ENCODE results near the gene PGBD5. TPM values are rescaled to one million over a fixed set of nuclear protein-coding genes. Genes with fewer than 3 reads are reported as not detected.

The PGBD5 gene
- total RNA-seq, 2 donors from 2014 or later: 2.6 to 4.3 TPM

DNA sequence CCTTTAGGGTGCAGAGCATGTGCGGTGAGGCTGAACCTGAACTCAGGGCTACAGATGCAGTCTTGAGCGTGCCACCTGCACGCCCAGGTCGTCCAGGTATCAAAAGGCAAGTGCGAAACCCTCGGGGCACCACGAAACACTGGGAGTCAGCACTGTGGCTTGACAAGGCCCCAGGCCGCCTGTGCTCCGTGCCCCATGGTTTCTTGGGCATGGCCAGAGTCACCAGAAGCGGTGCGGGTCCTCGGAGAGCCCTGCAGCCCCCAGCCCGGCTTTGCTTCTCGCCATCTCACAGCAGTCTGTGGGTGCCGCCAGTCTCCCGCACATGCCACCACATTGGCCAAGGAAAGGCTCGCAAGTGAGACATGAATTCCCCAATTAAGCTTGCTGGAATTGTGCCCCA, 117.3 kb downstream of the PGBD5 start:
- Histone ChIP-seq H3K4me3 (no peak overlapping the region), H3K27me3 (no peaks in the 10 kb centered on the region), H3K4me1 (peaks cover 12% of the 10 kb centered on the region), H3K36me3 (replicated peaks in 1 of 2; ENCODE audit: insufficient read depth in 1 of 2, low read depth in 2 of 2) (no peaks in the 10 kb centered on the region), H3K27ac (no peak overlapping the region), H3K9me3 (no peaks in the 10 kb centered on the region)
- intact Hi-C loops (cut with DNase I): loop anchor here (10.0 kb wide), 1 partner anchor 524 kb away; no protein-coding TSS in a partner anchor
- ATAC-seq (no peak), DNase-seq (no peak)
- WGBS, 2 donors: 94 to 97% methylated on average over 12 to 17 of the region's 17 CpGs
- TF ChIP-seq, protein P1, sequence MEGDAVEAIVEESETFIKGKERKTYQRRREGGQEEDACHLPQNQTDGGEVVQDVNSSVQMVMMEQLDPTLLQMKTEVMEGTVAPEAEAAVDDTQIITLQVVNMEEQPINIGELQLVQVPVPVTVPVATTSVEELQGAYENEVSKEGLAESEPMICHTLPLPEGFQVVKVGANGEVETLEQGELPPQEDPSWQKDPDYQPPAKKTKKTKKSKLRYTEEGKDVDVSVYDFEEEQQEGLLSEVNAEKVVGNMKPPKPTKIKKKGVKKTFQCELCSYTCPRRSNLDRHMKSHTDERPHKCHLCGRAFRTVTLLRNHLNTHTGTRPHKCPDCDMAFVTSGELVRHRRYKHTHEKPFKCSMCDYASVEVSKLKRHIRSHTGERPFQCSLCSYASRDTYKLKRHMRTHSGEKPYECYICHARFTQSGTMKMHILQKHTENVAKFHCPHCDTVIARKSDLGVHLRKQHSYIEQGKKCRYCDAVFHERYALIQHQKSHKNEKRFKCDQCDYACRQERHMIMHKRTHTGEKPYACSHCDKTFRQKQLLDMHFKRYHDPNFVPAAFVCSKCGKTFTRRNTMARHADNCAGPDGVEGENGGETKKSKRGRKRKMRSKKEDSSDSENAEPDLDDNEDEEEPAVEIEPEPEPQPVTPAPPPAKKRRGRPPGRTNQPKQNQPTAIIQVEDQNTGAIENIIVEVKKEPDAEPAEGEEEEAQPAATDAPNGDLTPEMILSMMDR (IDR thresholded peaks at IDR 0.05): no peak
- no peak for TF ChIP-seq POLR2A (IDR thresholded peaks at IDR 0.05)

DNA sequence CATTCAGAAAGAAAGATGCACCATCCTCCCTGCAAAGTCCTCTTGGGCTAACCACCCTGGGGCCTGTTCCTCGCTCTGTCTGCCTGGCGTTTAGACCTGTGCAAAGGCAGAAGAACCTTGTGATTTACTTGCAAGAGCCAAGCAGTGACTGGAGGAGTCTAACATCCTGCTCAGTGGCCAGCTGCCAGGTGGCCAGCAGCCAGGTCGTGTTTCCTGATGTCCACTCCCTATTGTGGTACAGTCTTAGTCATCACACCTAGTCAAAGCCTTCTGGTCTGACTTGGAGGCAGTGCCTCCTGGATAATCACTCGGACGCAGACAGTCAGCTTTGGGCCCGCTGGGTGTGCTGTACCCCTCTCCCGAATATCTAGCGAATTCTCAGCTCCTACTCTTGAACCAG, 118.1 kb downstream of the PGBD5 start:
- H3K27ac ChIP-seq: no peak overlapping the region
- no peaks in the 10 kb centered on the region for H3K36me3 ChIP-seq (replicated peaks in 1 of 2; ENCODE audit: insufficient read depth in 1 of 2, low read depth in 2 of 2)
- no peaks in the 10 kb centered on the region for H3K9me3 ChIP-seq
- H3K27me3 ChIP-seq: no peaks in the 10 kb centered on the region
- TF ChIP-seq, protein P1 (IDR thresholded peaks at IDR 0.05): no peak
- TF ChIP-seq POLR2A (IDR thresholded peaks at IDR 0.05): no peak
- 76 to 83% methylated on average over 7 to 8 of the region's 8 CpGs for WGBS, 2 donors
- ATAC-seq: peak; percentile 70
- peaks cover 18% of the 10 kb centered on the region for H3K4me1 ChIP-seq
- DNase-seq: peak; percentile 85 to 98 (median 92)
- intact Hi-C loops (cut with DNase I): loop anchor here (10.0 kb wide), 1 partner anchor 523 kb away; no protein-coding TSS in a partner anchor
- no peak overlapping the region for H3K4me3 ChIP-seq

DNA sequence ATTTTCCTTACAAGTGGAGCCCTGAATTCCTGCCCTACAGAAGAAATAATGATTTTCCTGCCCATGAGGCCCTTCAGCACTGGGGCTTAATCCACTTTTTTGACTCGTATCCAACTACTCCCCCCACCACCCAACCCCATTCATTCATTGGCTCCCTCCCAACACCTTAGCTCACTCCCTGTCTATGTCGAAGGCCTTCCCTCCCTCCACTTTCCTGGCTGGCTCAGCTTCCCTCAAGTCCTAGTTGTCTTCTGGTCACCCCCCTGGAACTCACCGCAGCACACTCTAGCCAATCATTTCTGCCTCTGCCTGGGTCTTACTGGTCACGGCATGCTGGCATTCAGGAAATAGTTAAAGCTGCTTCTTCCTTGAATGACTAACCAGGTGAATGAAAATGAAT, 118.9 kb downstream of the PGBD5 start:
- Histone ChIP-seq H3K9me3 (no peaks in the 10 kb centered on the region), H3K36me3 (replicated peaks in 1 of 2; ENCODE audit: insufficient read depth in 1 of 2, low read depth in 2 of 2) (no peaks in the 10 kb centered on the region), H3K27me3 (no peaks in the 10 kb centered on the region), H3K27ac (no peak overlapping the region), H3K4me1 (peaks cover 22% of the 10 kb centered on the region), H3K4me3 (no peak overlapping the region)
- TF ChIP-seq POLR2A (IDR thresholded peaks at IDR 0.05): no peak
- TF ChIP-seq, protein P1 (IDR thresholded peaks at IDR 0.05): no peak
- DNase-seq (no peak), ATAC-seq (no peak)
- intact Hi-C loops (cut with DNase I): loop anchor here (10.0 kb wide), 1 partner anchor 522 kb away; no protein-coding TSS in a partner anchor
- 41 to 54% methylated on average over 4 of the region's 4 CpGs for WGBS, 2 donors

DNA sequence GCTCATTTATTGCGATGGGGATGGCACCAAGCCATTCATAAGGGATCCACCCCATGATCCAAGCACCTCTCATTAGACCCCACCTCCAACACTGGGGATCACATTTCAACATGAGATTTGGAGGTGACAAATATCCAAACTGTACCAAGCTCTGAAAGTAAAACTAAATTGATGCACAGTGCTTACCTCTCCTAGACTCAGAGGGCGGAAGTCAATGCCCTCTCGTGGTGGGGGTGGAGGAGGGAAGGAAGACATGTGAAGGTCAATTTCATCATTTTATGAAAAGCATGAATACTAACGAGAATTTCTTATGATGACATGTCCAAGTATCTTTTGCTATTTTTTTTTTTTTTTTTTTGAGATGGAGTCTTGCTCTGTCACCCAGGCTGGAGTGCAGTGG, 120.0 kb downstream of the PGBD5 start:
- 52% methylated on average over 4 of the region's 4 CpGs for WGBS, 2 donors
- Histone ChIP-seq H3K27me3 (no peaks in the 10 kb centered on the region), H3K4me3 (no peak overlapping the region), H3K4me1 (peaks cover 33% of the 10 kb centered on the region), H3K27ac (no peak overlapping the region), H3K9me3 (no peaks in the 10 kb centered on the region), H3K36me3 (replicated peaks in 1 of 2; ENCODE audit: insufficient read depth in 1 of 2, low read depth in 2 of 2) (no peaks in the 10 kb centered on the region)
- ATAC-seq (no peak), DNase-seq (no peak)
- intact Hi-C loops (cut with DNase I): loop anchor here (10.0 kb wide), 1 partner anchor 521 kb away; no protein-coding TSS in a partner anchor
- TF ChIP-seq POLR2A (IDR thresholded peaks at IDR 0.05): no peak
- TF ChIP-seq, protein P1 (IDR thresholded peaks at IDR 0.05): no peak

DNA sequence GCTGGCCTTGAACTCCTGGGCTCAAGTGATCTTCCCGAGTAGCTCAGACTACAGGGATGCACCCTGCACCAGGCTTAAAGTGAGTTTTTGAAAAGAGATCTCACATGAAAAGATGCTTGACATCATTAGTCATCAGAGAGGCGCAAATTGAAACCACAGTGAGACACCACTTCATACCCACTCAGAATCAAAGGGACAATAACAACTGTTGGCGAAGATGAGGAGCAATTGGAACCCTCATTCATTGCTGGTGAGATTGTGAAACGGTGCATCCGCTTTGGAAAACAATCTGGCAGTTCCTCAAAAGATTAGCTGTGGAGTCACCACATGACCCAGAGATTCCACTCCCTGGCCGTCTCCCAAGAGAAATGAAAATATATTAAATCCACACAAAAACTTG, 122.3 kb downstream of the PGBD5 start:
- H3K4me3 ChIP-seq: no peak overlapping the region
- peaks cover 55% of the 10 kb centered on the region for H3K4me1 ChIP-seq
- intact Hi-C loops (cut with DNase I): loop anchor here (10.0 kb wide), 1 partner anchor 519 kb away; no protein-coding TSS in a partner anchor

More for the DNA sequence above, 122.3 kb downstream of the PGBD5 start:
- no peak for TF ChIP-seq POLR2A (IDR thresholded peaks at IDR 0.05)
- H3K27ac ChIP-seq: peak overlapping the region in 1 of 4 donors; percentile 3
- no peaks in the 10 kb centered on the region for H3K27me3 ChIP-seq
- peak in 1 of 4 donors; percentile 38 for DNase-seq
- 41 to 45% methylated on average over 6 of the region's 6 CpGs for WGBS, 2 donors
- H3K9me3 ChIP-seq: no peaks in the 10 kb centered on the region
- H3K36me3 ChIP-seq (replicated peaks in 1 of 2; ENCODE audit: insufficient read depth in 1 of 2, low read depth in 2 of 2): no peaks in the 10 kb centered on the region
- ATAC-seq: no peak
